HepG2 (cell line): ENCODE measurements around the gene MLYCD. TPM values are rescaled to one million over a fixed set of nuclear protein-coding genes. Genes with fewer than 3 reads are reported as not detected.

Experiments used
- ESRRA ChIP-seq: sonication (generic); formaldehyde crosslinking; IDR thresholded peaks from 2 replicates; pipeline ENCODE4 v1.5.1; 2020; ENCODE audit warnings: mild to moderate bottlenecking, low read depth, missing genetic modification reagents
- FIP1L1 ChIP-seq: fragments of 200-400 bp; formaldehyde crosslinking; IDR thresholded peaks from 2 replicates; pipeline ENCODE4 v1.6.1; 2018; ENCODE audit warnings: low read depth, mild to moderate bottlenecking, low read length, moderate library complexity, borderline replicate concordance; ENCODE audit not compliant: insufficient read depth
- MLLT10 ChIP-seq: sonication (generic); formaldehyde crosslinking; IDR thresholded peaks from 2 replicates; pipeline ENCODE4 v1.4.0; 2020; ENCODE audit warnings: missing genetic modification reagents
- PCBP1 ChIP-seq: fragments of 200-400 bp; formaldehyde crosslinking; IDR thresholded peaks from 2 replicates; pipeline ENCODE4 v1.6.1; 2017; ENCODE audit warnings: mild to moderate bottlenecking, low read depth, low read length, borderline replicate concordance
- SUZ12 ChIP-seq: fragments of 150-350 bp; IDR thresholded peaks from 2 replicates; pipeline ENCODE4 v1.6.1; 2014; ENCODE audit warnings: low read depth, low read length
- TEAD2 ChIP-seq: sonication (generic); formaldehyde crosslinking; IDR thresholded peaks from 2 replicates; pipeline ENCODE4 v1.9.0; 2021; ENCODE audit warnings: missing genetic modification reagents
- ZFP36 ChIP-seq: fragments of 150-350 bp; IDR thresholded peaks from 2 replicates; pipeline ENCODE4 v1.6.1; 2018; ENCODE audit warnings: borderline replicate concordance, low read length, low read depth; ENCODE audit not compliant: partially characterized antibody
- ZFP36L1 ChIP-seq: sonication (generic); formaldehyde crosslinking; IDR thresholded peaks from 2 replicates; pipeline ENCODE4 v1.8.0; 2022; ENCODE audit warnings: mild to moderate bottlenecking, missing genetic modification reagents, moderate library complexity
- ZNF546 ChIP-seq: sonication (generic); formaldehyde crosslinking; conservative IDR thresholded peaks from 2 replicates; pipeline ENCODE4 v1.8.1; 2023; ENCODE audit warnings: mild to moderate bottlenecking, missing genetic modification reagents
- polyA plus RNA-seq, 8 experiments: library from polyadenylated mRNA; depleted of rRNA in 3 of 8; stranded (reverse) in 7 of 8; unstranded in 1 of 8; fragments of >200 nt; fragmentation: Illumina TruSeq in 4 of 8; extraction: Trizol in 4 of 8; gene quantifications; 2 replicates each; pipeline versions ENCODE4 v1.2.1 to v1.2.3, GENCODE V29; 2011 to 2016; ENCODE audit warnings: low read depth in 4 of 8, missing spikeins in 1 of 8, mixed read lengths in 1 of 8; ENCODE audit not compliant: insufficient read depth in 1 of 8
- total RNA-seq, 5 experiments: library from RNA; depleted of rRNA; stranded (reverse); fragments of >200 nt; fragmentation: Illumina TruSeq; extraction: Trizol; gene quantifications; 2 replicates each; pipeline ENCODE4 v1.2.3, GENCODE V29; 2016; ENCODE audit warnings: low read depth in 1 of 5
- TF ChIP-seq, protein P1 (sequence below): sonication (generic); formaldehyde crosslinking; IDR thresholded peaks from 2 replicates; pipeline ENCODE4 v1.5.0; 2020; ENCODE audit warnings: mild to moderate bottlenecking, missing genetic modification reagents, borderline replicate concordance
- TF ChIP-seq, protein P2 (sequence below): sonication (generic); formaldehyde crosslinking; IDR thresholded peaks from 2 replicates; pipeline ENCODE4 v1.4.0; 2020; ENCODE audit warnings: mild to moderate bottlenecking, missing genetic modification reagents
- TF ChIP-seq, protein P3 (sequence below): sonication (generic); formaldehyde crosslinking; IDR thresholded peaks from 2 replicates; pipeline ENCODE4 v1.9.0; 2021; ENCODE audit warnings: missing genetic modification reagents, mild to moderate bottlenecking, borderline replicate concordance

MLYCD gene
- total and polyA plus RNA-seq, 2 of the 13 experiments (the other 11 are each of a cell fraction or from before 2014, with no cell fraction given) = 1.8 to 4.0 TPM

DNA sequence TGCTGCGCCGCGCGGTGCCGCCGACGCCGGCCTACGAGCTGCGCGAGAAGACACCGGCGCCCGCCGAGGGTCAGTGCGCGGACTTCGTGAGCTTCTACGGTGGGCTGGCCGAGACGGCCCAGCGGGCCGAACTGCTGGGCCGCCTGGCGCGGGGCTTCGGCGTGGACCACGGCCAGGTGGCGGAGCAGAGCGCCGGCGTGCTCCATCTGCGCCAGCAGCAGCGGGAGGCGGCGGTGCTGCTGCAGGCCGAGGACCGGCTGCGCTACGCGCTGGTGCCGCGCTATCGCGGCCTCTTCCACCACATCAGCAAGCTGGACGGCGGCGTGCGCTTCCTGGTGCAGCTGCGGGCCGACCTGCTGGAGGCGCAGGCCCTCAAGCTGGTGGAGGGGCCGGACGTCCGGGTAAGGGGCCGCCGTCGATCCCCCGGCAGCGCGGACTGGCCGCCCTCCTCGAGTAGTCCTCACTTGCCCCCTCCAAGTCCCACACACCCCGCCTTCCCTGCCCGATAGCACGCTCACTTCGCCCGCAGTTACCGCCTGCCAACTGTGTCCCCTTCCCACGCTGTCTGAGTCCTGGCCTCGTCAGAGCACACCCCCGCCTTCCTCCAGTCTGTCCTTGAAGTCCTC is 470 bp downstream of the MLYCD start (continued):
- TF ChIP-seq ZFP36 (no peak), FIP1L1 (no peak), ZNF546 (CRISPR knock-in tag) (no peak), MLLT10 (CRISPR knock-in tag) (no peak), ZFP36L1 (no peak), TEAD2 (CRISPR knock-in tag) (no peak; the same call in 1 of the 2 replicates), ESRRA (CRISPR knock-in tag) (no peak; the same call in 1 of the 2 replicates), SUZ12 (no peak), PCBP1 (no peak)
- TF ChIP-seq, protein P1, sequence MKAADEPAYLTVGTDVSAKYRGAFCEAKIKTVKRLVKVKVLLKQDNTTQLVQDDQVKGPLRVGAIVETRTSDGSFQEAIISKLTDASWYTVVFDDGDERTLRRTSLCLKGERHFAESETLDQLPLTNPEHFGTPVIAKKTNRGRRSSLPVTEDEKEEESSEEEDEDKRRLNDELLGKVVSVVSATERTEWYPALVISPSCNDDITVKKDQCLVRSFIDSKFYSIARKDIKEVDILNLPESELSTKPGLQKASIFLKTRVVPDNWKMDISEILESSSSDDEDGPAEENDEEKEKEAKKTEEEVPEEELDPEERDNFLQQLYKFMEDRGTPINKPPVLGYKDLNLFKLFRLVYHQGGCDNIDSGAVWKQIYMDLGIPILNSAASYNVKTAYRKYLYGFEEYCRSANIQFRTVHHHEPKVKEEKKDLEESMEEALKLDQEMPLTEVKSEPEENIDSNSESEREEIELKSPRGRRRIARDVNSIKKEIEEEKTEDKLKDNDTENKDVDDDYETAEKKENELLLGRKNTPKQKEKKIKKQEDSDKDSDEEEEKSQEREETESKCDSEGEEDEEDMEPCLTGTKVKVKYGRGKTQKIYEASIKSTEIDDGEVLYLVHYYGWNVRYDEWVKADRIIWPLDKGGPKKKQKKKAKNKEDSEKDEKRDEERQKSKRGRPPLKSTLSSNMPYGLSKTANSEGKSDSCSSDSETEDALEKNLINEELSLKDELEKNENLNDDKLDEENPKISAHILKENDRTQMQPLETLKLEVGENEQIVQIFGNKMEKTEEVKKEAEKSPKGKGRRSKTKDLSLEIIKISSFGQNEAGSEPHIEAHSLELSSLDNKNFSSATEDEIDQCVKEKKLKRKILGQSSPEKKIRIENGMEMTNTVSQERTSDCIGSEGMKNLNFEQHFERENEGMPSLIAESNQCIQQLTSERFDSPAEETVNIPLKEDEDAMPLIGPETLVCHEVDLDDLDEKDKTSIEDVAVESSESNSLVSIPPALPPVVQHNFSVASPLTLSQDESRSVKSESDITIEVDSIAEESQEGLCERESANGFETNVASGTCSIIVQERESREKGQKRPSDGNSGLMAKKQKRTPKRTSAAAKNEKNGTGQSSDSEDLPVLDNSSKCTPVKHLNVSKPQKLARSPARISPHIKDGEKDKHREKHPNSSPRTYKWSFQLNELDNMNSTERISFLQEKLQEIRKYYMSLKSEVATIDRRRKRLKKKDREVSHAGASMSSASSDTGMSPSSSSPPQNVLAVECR = peak; percentile 80
- TF ChIP-seq, protein P2, sequence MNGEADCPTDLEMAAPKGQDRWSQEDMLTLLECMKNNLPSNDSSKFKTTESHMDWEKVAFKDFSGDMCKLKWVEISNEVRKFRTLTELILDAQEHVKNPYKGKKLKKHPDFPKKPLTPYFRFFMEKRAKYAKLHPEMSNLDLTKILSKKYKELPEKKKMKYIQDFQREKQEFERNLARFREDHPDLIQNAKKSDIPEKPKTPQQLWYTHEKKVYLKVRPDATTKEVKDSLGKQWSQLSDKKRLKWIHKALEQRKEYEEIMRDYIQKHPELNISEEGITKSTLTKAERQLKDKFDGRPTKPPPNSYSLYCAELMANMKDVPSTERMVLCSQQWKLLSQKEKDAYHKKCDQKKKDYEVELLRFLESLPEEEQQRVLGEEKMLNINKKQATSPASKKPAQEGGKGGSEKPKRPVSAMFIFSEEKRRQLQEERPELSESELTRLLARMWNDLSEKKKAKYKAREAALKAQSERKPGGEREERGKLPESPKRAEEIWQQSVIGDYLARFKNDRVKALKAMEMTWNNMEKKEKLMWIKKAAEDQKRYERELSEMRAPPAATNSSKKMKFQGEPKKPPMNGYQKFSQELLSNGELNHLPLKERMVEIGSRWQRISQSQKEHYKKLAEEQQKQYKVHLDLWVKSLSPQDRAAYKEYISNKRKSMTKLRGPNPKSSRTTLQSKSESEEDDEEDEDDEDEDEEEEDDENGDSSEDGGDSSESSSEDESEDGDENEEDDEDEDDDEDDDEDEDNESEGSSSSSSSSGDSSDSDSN (CRISPR knock-in tag) = peak; percentile 53; the same call in 1 of the 2 replicates
- TF ChIP-seq, protein P3, sequence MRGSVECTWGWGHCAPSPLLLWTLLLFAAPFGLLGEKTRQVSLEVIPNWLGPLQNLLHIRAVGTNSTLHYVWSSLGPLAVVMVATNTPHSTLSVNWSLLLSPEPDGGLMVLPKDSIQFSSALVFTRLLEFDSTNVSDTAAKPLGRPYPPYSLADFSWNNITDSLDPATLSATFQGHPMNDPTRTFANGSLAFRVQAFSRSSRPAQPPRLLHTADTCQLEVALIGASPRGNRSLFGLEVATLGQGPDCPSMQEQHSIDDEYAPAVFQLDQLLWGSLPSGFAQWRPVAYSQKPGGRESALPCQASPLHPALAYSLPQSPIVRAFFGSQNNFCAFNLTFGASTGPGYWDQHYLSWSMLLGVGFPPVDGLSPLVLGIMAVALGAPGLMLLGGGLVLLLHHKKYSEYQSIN = no peak
